HEK293T (cell line): ENCODE results near the gene LRRC8C.

Experiments
- ARNT ChIP-seq: fragments of 450-650 bp; IDR thresholded peaks from 2 replicates; pipeline ENCODE4 v1.6.1; 2017; ENCODE audit warnings: mild to moderate bottlenecking
- BHLHE40 ChIP-seq: fragments of 450-650 bp; IDR thresholded peaks from 2 replicates; pipeline ENCODE4 v1.6.1; 2016; ENCODE audit warnings: mild to moderate bottlenecking, moderate library complexity, borderline replicate concordance
- ELF4 ChIP-seq: fragments of 450-650 bp; IDR thresholded peaks from 2 replicates; pipeline ENCODE4 v1.6.1; 2017; ENCODE audit warnings: antibody characterized with exemption
- FOXK2 ChIP-seq: fragments of 450-650 bp; IDR thresholded peaks from 2 replicates; pipeline ENCODE4 v1.6.1; 2016; ENCODE audit warnings: mild to moderate bottlenecking
- FOXM1 ChIP-seq: fragments of 450-650 bp; IDR thresholded peaks from 2 replicates; pipeline ENCODE4 v1.6.1; 2017; ENCODE audit warnings: mild to moderate bottlenecking, borderline replicate concordance
- HDGF ChIP-seq: fragments of 450-650 bp; IDR thresholded peaks from 2 replicates; pipeline ENCODE4 v1.6.1; 2017; ENCODE audit warnings: antibody characterized with exemption, borderline replicate concordance
- NFRKB ChIP-seq: fragments of 450-650 bp; IDR thresholded peaks from 2 replicates; pipeline ENCODE4 v1.6.1; 2016; ENCODE audit warnings: mild to moderate bottlenecking, moderate library complexity
- PKNOX1 ChIP-seq: fragments of 450-650 bp; IDR thresholded peaks from 2 replicates; pipeline ENCODE4 v1.6.1; 2016
- SP1 ChIP-seq: fragments of 450-650 bp; IDR thresholded peaks from 2 replicates; pipeline ENCODE4 v1.6.1; 2017
- SUZ12 ChIP-seq: fragments of 450-650 bp; IDR thresholded peaks from 2 replicates; pipeline ENCODE4 v1.6.1; 2016; ENCODE audit warnings: mild to moderate bottlenecking
- TARDBP ChIP-seq: fragments of 450-650 bp; IDR thresholded peaks from 2 replicates; pipeline ENCODE4 v1.6.1; 2016

GRCh38 chr1:89705901-89706699 is 73.2 kb downstream of the LRRC8C start:
- no peak for TF ChIP-seq BHLHE40
- TF ChIP-seq SUZ12: no peak
- no peak for TF ChIP-seq PKNOX1
- TF ChIP-seq FOXM1: no peak
- TF ChIP-seq ELF4: no peak
- no peak for TF ChIP-seq SP1
- no peak for TF ChIP-seq HDGF
- no peak for TF ChIP-seq ARNT
- no peak for TF ChIP-seq TARDBP
- TF ChIP-seq NFRKB: no peak
- no peak for TF ChIP-seq FOXK2
